Measurements from ENCODE around the gene ABTB2. TPM values are rescaled to one million over a fixed set of nuclear protein-coding genes. Genes with fewer than 3 reads are reported as not detected.

Gene ABTB2
- total RNA-seq, 6 experiments from 2014 or later: 6.0 to 14.9 (median 10.0) TPM

- no peak for TF ChIP-seq CTCF (IDR thresholded peaks at IDR 0.05)
- no peak for TF ChIP-seq POLR2A (IDR thresholded peaks at IDR 0.05)
- H3K4me1 ChIP-seq: peaks cover 0 to 36% (median 0%) of the 10 kb centered on the region in 4 donors
- intact Hi-C loops (cut with DNase I): no loop called here
- no peak overlapping the region for H3K4me3 ChIP-seq
- H3K9me3 ChIP-seq: no peaks in the 10 kb centered on the region
- H3K27me3 ChIP-seq: no peaks in the 10 kb centered on the region
- WGBS (ENCODE audit: insufficient coverage, low coverage, low lambda C conversion rate, missing lambda C conversion rate): 95% methylated on average over 3 of the region's 3 CpGs
- no peak for ATAC-seq
- H3K36me3 ChIP-seq: no peaks in the 10 kb centered on the region
- DNase-seq: no peak
- H3K27ac ChIP-seq: no peak overlapping the region
These were observed 26.1 kb downstream of the ABTB2 start for GRCh38 chr11:34331736-34332135.

- Histone ChIP-seq H3K4me1 (peaks cover 0 to 35% (median 0%) of the 10 kb centered on the region in 4 donors), H3K27ac (no peak overlapping the region), H3K4me3 (no peak overlapping the region), H3K9me3 (no peaks in the 10 kb centered on the region), H3K27me3 (no peaks in the 10 kb centered on the region), H3K36me3 (no peaks in the 10 kb centered on the region)
- WGBS (ENCODE audit: insufficient coverage, low coverage, low lambda C conversion rate, missing lambda C conversion rate): 40% methylated on average over 2 of the region's 2 CpGs
- DNase-seq (no peak), ATAC-seq (peak; percentile 25 to 82 (median 47))
- TF ChIP-seq POLR2A (IDR thresholded peaks at IDR 0.05) (no peak), CTCF (IDR thresholded peaks at IDR 0.05) (no peak)
- intact Hi-C loops (cut with DNase I): no loop called here
These were observed 26.5 kb downstream of the ABTB2 start for GRCh38 chr11:34331329-34331728.

- H3K4me1 ChIP-seq: peaks cover 0 to 29% (median 0%) of the 10 kb centered on the region in 4 donors
- H3K27me3 ChIP-seq: no peaks in the 10 kb centered on the region
- no peak overlapping the region for H3K27ac ChIP-seq
- intact Hi-C loops (cut with DNase I): no loop called here
- H3K9me3 ChIP-seq: no peaks in the 10 kb centered on the region
- H3K36me3 ChIP-seq: no peaks in the 10 kb centered on the region
- ATAC-seq (peak in 1 of 4 donors; percentile 12), DNase-seq (no peak)
- H3K4me3 ChIP-seq: no peak overlapping the region
- TF ChIP-seq CTCF (IDR thresholded peaks at IDR 0.05): no peak
- TF ChIP-seq POLR2A (IDR thresholded peaks at IDR 0.05): no peak
These were observed 27.2 kb downstream of the ABTB2 start for GRCh38 chr11:34330653-34331052.

- Histone ChIP-seq H3K27ac (no peak overlapping the region), H3K27me3 (no peaks in the 10 kb centered on the region), H3K4me3 (no peak overlapping the region), H3K36me3 (no peaks in the 10 kb centered on the region), H3K9me3 (no peaks in the 10 kb centered on the region), H3K4me1 (peaks cover 0 to 31% (median 0%) of the 10 kb centered on the region in 4 donors)
- WGBS (ENCODE audit: insufficient coverage, low coverage, low lambda C conversion rate, missing lambda C conversion rate): 72% methylated on average over 2 of the region's 2 CpGs
- TF ChIP-seq CTCF (IDR thresholded peaks at IDR 0.05) (no peak), POLR2A (IDR thresholded peaks at IDR 0.05) (no peak)
- intact Hi-C loops (cut with DNase I): no loop called here
- peak in 1 of 4 donors; percentile 36 for ATAC-seq
- no peak for DNase-seq
These were observed 27.9 kb downstream of the ABTB2 start for GRCh38 chr11:34329876-34330275.

GRCh38 chr11:34328632-34328910 is 29.2 kb downstream of the ABTB2 start:
- Histone ChIP-seq H3K4me1 (peaks cover 0 to 40% (median 0%) of the 10 kb centered on the region in 4 donors), H3K9me3 (no peaks in the 10 kb centered on the region), H3K4me3 (no peak overlapping the region), H3K36me3 (no peaks in the 10 kb centered on the region), H3K27me3 (no peaks in the 10 kb centered on the region), H3K27ac (no peak overlapping the region)
- DNase-seq (no peak), ATAC-seq (no peak)
- no peak for TF ChIP-seq POLR2A (IDR thresholded peaks at IDR 0.05)
- no peak for TF ChIP-seq CTCF (IDR thresholded peaks at IDR 0.05)
- 70% methylated on average over 4 of the region's 4 CpGs for WGBS (ENCODE audit: insufficient coverage, low coverage, low lambda C conversion rate, missing lambda C conversion rate)
- intact Hi-C loops (cut with DNase I): no loop called here

Data from right lobe of liver (tissue), 6 donors.